RPMI8226 (cell line): ENCODE results near the gene CLDN7.

ENCODE experiments used
- DNase-seq: peaks from one replicate; pipeline ENCODE4 v3.0.0-alpha.2; 2015

Gene CLDN7

DNA sequence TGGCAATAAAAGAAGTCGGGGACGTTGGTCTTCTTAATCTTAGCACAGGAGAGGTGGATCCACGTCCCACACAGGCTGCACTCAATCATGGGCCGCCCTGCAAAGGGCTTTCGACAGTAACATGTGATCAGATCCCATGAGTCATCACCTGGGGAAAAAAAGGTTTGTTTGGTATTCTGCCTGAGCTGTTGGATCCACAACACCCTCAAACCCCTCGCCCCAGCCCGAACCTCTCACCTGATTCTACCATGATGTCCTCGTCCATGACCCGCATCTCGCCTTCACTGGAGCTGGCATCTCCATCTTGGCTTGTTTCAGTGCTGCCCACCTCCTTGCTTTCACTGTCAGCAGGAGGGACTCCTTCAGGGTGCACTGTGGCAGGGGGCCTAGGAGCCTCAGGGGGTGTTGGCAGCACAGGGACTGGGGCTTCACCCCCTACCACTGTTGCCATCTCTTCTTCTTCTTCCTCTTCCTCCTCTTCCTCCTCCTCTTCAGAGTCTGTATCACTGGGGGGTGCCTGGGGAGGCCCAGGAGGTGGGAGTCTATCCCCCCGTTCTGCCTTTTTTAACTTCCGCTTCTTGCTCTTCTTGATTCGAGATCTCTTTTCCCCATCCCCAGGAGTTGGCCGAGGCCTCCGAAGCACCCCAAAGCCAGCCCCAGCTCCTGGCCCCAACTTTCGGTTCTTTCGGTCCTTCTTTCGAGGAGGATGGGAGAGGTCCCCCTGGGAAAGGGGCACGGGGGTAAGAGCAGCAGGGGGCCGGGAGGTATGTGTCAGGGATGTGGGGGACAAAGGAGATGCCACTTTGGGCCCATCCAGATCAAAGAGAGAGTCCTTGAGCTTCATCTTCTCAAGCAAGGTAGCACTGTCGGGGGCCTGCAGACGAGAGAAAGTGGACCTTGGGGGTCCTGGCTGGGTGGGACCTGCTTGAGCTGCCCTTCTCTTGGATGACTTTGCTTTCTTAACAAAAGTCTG lies 26.3 kb downstream of the CLDN7 start:
- no peak for DNase-seq

DNA sequence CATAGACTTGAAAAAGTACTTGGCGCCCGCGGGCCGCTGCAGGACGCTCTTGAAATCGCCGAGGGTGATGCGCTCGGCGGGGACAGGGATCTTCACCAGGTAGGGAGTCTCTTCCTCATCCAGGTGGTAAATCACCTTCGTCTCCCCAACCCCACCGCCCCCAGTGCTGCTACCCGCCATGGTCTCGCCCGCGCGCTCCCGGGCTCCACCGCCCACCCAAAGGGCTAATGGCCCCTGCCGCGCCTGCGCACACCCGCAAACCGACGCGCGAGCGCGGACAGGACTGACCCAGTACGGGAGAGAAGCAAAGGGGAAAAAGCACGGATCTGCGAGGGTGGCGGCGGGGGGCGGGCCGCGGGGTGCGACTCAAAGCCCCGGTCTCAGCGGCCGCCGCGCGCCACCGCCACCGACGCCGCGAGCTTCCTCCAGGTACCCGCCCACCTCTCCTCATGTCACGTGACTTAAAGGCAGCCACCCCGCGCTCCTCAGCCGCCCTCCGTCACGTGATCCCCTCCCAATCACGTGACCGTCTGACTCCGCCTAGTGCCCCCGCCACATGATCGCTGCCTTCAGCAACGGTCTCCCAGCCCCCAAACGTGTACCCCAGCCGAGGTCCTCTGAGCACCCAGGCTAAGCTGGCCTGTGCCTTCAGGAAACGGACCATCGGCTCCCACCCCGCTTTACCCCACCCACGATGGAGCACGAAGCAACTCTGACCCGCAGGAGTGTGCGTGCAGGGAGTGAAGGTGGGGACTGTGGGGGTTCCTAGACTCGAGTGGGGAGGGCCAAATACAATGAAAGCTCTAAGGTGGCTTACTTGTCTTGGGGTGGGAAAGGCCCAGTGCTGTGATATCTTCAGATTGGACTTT lies 28.0 kb downstream of the CLDN7 start, which contains the start of gene DVL2:
Gene DVL2 (minus strand): TSS at position 435 of the 869 bp plus-strand sequence. CDS start 255 bp downstream, at position 180.
- DNase-seq, result peak; percentile 91

DNA sequence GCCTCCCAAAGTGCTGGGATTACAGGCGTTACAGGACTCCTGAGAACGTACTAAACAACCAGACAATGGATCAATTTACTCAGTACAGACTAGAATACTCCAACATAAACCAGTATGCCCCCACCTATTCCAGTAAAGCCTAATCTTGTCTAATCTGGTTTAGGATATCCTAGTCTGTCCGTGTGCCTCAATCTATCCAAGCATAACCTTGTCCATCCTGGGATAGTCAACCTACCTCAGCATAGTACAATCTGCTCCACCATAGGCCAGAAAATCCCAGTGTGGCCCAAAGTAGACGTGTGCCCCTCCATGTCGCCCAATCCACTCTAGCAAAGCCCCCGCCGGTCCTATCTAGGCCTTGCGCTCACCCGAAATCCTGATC lies 28.6 kb downstream of the CLDN7 start:
- DNase-seq, result no peak

DNA sequence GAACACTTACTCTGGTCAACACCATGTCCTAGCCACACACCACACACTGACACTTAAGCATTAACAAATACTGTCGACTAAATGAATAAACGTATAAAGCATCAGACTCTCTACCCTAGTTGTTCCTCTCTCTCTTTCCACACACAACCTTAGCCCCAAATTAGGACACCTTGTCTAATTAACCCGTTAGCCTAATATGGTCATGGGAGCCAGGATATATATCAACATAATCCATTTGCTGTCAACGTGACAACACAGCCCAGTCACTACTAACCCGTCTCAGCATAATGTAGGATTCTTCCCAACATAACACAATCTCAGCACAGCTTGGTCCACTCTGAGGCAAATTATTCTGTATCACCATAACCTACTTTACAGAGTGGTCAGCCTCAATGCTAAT lies 30.2 kb downstream of the CLDN7 start:
- DNase-seq, result no peak

DNA sequence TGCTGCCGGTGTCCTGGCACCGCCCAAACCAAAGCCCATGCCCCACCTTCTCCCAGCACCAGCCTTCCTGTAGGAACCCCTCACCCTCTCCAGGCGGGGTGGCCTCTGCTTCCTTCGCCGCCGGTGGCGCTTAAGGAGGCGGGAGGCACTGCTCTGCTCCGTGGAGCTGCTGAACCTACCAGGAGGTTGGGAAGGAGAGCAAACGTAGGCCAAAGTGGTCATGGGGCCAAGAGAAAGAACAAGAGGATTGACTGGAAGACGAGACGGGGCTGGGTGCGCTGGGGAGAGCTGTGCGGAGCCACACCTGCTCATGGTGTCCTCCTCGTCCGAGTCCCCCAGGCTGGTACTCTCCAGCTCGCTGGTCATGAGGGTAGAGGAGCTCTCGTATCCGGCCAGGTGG lies 32.8 kb downstream of the CLDN7 start:
- no peak for DNase-seq

DNA sequence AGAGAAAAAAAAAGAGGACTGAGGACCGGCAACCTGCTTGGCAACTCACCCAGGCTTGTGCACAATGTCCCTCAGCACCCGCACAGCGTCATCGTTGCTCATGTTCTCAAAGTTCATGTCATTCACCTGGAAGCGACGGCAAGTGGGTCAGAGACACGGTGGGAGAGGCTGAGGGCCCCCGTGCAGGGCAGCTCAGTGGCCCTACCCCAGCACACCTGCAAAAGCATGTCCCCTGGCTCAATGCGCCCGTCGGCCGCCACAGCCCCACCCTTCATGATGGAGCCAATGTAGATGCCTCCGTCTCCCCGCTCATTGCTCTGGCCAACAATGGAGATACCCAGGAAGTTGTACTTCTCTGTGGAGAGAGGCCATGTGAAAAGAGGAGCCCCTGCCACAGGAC lies 33.4 kb downstream of the CLDN7 start:
- DNase-seq, result no peak

DNA sequence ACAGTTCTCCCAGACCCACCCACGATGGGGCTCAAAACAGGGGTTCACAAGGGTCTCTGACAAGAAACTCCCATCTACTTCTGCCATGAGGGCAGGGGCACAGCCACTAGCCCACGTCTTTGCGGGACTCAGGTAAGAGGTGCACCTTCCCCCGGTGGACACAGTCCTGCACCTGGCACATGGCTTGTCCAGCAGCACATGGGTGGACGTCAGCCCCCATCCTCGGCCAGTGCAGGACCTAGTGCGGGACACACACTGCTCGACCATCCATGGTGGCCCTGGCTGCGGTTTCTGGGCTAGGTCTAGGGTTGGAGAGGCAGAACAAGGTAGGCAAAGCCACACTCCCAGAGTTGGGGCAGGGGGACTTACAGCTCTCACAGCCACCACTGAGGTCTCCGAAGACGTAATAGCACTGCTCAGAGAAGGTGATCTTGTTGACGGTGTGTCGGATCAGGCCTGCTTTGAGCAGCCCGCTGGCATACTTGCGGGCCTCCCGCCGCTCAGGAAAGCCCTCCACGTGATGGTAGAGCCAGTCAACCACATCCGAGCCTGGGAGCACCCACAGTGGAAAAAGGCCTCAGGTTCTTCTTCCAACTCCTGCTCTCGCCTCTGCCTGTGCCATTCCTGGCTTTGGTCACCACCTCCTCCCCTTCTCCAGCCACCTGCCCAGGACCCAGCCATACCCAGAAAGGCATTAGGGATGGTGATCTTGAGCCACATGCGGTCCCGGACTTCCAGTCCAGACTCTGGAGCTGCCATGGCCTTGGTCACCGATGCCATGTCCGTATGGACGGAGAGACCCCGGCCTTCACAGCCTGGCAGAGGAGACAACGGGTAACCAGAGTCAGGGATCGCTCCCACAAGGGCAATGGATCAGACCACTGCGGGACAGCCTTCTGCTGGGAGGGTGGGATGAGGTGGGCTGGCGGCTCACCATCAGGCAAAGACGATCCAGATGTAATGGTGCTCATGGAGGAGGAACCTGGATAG lies 35.3 kb downstream of the CLDN7 start:
- DNase-seq, result no peak

DNA sequence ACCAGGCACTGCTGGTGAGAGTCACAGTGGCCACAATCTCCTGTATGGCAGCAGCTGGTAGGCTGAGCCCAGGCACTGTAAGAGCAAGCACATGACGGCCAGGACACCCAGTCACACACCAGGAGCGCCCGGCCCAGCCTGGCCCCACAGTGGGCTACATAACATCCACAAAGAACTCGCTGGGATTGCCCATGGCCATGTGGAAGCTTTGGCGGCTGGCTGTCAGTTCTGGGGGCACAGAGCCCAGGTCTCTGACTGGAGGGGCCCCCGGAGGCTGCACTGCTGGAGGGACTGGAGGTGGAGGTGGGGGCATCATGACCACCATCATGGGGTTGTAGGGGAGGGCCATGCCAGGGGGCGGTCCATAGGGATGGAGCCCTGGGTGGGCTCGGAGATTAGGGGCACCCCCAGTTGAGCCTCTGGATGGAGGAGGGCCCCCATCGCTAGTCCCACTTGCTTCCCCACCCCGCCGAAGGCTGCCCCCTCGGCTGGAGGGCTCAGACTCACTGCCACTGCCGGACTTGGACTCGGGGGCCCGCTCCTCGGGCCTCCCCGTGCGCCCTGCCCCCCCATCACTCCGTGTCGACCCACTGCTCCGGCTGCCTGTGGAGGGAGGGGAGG lies 36.5 kb downstream of the CLDN7 start:
- no peak for DNase-seq

DNA sequence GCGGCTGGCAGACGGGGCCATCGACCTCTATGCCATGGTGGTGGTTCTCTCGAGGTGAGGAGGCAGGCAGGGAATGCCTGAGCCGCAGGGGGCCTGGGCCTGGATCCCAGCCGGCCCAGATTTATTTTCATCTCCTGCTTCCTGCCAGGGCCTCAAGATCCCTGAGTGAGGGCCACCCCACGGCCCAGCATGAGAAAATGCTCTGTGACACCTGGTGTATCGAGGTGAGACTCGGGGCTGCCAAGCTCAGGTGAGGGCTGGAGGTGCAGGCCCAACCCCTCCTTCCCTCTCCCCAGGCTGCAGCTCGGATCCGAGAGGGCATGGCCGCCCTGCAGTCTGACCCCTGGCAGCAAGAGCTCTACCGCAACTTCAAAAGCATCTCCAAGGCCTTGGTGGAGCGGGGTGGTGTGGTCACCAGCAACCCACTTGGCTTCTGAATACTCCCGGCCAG lies 37.6 kb downstream of the CLDN7 start:
- no peak for DNase-seq

DNA sequence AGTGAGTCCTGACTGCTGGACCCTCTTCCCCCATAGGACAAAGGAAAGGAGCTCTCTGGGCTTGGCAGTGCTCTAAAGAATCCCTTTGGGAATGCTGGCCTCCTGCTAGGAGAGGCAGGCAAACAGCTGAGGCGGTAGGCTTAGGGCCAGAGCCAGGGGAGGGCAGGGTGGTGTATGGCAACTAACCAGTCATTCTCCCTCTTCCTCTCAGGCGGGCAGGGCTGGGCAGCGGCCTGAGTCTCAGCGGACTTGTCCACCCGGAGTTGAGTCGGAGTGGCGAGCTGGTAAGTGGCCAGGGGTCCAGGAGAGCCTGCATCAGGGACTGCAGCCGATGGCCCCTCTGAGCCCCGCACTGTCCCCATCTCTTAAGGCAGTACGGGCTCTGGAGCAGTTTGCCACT lies 38.2 kb downstream of the CLDN7 start:
- no peak for DNase-seq

DNA sequence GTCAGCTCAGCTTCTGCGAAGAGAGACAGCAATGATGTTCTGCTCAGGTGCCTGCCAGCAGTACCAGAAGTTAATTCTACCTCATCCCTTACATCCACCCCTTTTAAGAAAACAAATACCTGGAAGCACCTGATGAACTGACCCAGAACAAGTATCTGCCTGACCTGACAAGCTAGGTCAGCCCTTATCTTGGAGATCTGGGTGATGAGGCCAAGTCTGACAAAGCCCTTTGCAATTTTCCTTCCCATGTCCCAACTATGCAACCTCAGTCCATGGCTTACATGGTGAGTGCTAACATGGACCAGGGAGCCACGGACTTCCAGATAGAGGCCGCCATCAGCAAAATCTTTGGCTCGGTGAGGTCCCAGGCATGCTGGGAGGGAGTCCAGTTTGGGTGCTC lies 38.9 kb downstream of the CLDN7 start:
- no peak for DNase-seq

DNA sequence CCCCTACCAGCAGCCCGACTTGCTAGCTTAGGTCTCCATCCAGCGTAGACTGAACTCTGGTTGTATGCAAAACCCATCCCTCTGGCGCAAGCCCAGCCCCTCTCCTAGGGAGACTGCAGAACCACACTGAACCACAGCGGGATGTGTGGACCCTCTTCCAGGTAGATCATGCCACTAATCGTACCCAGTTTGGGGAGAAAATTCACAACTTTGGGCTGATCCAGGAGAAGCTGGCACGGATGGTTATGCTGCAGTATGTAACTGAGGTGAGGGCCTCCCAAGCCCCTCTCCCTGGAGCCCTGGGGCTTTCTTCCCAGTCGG lies 39.3 kb downstream of the CLDN7 start:
- DNase-seq, result no peak

DNA sequence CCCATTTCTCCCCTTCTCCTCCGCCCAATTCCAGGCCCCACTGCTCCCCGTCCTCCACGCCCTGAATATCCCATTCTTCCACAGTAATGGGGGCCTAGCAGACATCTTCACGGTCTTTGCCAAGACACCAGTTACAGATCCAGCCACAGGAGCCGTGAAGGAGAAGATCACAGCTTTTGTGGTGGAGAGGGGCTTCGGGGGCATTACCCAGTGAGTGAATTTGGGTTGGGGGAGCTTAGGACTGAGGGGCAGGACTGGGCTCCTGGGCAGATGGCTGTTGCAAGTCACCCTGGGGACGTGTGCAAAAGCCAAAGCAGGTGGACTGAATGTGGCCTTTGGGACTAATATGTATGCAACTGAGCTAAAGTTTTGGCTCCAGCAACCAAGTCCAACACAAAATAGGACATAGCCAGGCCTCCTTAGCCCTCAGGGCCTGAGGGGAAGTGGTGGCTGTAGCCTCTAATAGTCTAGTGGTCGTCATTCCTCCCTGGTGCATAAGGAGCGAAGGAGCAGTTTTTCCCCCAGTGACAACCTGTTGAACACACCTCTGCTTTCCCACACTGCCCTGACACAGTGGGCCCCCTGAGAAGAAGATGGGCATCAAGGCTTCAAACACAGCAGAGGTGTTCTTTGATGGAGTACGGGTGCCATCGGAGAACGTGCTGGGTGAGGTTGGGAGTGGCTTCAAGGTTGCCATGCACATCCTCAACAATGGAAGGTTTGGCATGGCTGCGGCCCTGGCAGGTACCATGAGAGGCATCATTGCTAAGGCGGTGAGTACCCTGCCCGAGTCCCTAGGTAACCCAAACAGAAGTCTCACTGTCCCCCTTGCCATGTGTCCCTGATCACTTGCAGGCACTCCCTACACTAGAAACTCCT lies 39.9 kb downstream of the CLDN7 start:
- DNase-seq, result no peak

DNA sequence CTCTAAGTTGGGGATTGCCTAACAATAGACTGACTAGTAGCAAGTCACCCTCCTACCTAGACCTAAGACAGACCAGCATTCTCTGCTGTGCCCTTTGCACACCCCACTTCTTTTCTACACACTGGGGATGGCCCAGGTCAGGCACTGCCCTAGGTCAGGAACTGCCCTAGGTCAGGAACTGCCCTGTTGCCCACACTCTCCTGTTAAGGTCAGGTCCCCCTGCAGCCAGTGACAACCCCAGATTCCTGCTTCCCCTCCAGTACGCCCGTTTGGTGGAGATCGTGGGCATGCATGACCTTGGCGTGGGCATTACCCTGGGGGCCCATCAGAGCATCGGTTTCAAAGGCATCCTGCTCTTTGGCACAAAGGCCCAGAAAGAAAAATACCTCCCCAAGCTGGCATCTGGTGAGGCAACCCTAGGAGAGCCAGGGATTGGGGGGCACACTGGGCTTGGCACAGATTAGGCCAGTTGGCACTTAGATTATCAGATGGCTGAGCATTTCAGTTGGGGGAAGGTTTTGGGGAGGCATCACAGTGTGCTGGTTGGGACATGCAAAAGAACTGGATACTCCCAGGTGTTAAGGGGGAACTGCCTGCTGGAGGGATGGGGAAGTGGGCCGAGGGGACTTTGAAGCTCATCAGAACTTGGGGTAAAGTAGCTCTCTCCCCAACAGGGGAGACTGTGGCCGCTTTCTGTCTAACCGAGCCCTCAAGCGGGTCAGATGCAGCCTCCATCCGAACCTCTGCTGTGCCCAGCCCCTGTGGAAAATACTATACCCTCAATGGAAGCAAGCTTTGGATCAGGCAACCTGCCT lies 40.8 kb downstream of the CLDN7 start:
- DNase-seq, result no peak

DNA sequence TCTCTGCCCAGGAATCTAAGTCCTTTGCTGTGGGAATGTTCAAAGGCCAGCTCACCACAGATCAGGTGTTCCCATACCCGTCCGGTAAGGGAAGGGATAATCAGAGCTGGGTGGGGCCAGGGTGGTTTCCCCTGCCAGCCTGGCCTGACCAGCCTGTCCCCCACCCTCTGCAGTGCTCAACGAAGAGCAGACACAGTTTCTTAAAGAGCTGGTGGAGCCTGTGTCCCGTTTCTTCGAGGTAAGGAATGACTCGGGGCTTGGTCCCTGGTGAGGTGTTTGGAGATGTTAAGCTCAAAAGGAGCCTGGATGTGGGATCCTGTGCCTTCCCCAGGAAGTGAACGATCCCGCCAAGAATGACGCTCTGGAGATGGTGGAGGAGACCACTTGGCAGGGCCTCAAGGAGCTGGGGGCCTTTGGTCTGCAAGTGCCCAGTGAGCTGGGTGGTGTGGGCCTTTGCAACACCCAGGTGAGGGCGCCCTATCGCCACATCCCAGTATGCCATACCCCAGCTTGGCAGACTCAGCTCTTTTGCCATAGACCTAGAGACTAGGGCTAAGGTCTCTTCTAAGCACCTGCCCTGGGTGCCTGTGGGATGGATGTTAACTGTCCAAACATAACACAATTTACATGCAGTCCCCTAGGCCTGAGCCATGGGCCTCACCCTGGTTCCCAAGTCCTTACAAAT lies 41.5 kb downstream of the CLDN7 start:
- peak; percentile 82 for DNase-seq

DNA sequence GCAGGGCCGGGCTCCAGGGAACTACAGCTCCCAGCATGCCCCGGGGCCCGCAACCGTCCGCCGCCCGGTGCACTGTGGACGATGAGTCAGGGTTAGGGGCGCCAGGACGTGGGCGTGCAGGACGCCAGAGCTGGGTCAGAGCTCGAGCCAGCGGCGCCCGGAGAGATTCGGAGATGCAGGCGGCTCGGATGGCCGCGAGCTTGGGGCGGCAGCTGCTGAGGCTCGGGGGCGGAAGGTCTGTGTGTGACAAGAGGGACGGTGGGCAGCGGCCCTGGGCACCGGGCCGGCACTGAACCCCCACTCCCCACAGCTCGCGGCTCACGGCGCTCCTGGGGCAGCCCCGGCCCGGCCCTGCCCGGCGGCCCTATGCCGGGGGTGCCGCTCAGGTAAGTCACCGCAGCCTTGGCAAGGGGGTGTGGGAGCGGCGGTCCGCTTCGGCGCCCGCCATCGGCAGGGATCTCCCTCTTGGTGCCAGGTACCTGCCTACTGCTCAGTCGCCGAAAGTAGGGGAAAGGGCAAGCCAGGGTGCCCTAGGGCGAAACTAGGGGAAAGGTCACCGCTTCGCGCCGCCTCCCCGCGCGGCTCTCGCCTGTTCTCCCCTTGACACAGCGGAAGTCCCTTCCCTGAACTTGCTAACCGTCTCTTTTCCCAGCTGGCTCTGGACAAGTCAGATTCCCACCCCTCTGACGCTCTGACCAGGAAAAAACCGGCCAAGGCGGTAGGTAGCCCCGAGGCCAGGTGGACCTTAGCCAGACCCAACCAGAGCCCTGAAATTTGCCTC lies 42.3 kb downstream of the CLDN7 start, which contains the start of the genes ACADVL and DLG4:
Gene ACADVL (plus strand): TSS at position 127 of the 781 bp plus-strand sequence. CDS start 47 bp downstream, at position 174.
Gene DLG4 (minus strand): TSS at position 25 of the 781 bp plus-strand sequence.
- DNase-seq, result peak; percentile 80

DNA sequence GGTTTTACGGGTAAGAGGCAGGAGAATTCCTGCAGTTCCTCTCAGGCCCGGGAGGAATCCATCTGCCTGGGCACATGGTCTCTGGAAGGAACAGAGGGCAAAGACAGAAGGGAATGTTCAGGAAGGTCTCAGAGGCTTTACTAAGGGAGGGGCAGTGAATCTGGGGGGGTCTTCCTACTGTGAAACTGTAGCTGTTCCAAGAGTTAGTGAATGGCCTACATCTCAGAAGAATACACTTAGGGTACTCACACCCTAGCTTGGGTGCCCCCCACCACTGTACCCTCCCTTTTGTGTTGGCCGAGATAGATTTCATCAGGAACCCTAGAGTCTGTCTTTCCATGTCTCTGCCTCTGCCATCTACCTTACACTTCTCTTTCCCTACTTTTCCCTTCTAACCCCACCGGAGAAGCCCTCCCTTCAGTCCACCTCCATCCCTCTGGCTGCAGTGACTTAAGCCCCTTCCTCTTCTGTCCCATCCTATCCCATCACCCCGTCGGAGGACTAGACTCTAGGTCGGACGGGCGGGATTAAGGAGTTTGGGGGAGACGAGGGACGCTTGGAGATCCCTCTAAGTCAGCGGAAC lies 43.0 kb downstream of the CLDN7 start:
- no peak for DNase-seq

DNA sequence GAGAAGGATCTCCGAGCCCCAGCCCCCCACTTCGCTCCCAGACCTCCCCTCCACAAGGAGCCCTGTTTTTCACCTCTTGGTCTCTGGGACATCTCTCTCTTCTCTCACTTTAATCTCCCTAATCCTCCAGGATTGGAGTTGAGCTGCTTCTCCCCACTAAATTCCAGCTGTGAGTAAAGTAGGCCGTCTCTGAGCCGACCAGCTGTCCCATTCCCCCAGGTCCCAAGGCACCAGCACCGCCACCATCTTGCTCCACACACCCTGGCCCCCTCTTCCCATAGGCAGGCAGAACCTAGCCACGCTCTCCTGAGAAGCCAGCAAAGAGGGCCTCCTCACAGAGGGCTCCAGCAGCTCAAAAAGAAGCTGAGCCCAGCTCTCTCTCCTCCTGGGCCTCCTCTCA lies 43.5 kb downstream of the CLDN7 start:
- no peak for DNase-seq
